Body of pancreas (tissue), 4 donors: ENCODE results near the gene RD3L.
"Not testable (repeated sequence)": the region's sequence is repeated elsewhere in the genome, so short reads cannot be mapped to it uniquely, and the experiment has no call there.

Source experiments
- POLR2A ChIP-seq, 3 donors: fragments of 450-650 bp; IDR thresholded peaks; one replicate each; pipeline ENCODE4 v1.6.1; 2016; ENCODE audit warnings: antibody characterized with exemption in 3 of 3, mild to moderate bottlenecking in 2 of 3
- TF ChIP-seq, protein P1 (sequence below), 7 experiments: fragments of 450-650 bp in 4 of 7; fragments of 200-600 bp in 3 of 7; sonication (generic) in 3 of 7; IDR thresholded peaks; one replicate each; pipeline ENCODE4 v1.5.1; 2016 to 2019; ENCODE audit warnings: antibody characterized with exemption in 7 of 7

GRCh38 chr14:103980623-103981238 is 38.4 kb upstream of the RD3L start:
- TF ChIP-seq, protein P1, sequence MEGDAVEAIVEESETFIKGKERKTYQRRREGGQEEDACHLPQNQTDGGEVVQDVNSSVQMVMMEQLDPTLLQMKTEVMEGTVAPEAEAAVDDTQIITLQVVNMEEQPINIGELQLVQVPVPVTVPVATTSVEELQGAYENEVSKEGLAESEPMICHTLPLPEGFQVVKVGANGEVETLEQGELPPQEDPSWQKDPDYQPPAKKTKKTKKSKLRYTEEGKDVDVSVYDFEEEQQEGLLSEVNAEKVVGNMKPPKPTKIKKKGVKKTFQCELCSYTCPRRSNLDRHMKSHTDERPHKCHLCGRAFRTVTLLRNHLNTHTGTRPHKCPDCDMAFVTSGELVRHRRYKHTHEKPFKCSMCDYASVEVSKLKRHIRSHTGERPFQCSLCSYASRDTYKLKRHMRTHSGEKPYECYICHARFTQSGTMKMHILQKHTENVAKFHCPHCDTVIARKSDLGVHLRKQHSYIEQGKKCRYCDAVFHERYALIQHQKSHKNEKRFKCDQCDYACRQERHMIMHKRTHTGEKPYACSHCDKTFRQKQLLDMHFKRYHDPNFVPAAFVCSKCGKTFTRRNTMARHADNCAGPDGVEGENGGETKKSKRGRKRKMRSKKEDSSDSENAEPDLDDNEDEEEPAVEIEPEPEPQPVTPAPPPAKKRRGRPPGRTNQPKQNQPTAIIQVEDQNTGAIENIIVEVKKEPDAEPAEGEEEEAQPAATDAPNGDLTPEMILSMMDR (IDR thresholded peaks at IDR 0.05) = peak; percentile 32 to 78 (median 67)
- not testable (repeated sequence) for TF ChIP-seq POLR2A (IDR thresholded peaks at IDR 0.05)
